DLD1 (cell line): ENCODE results near the gene TSHZ2.

Source experiments
- in situ Hi-C: cut with HindIII; loops from 2 replicates; pipeline ENCODE4 v1.10.0; 2017; ENCODE audit warnings: low sequenced_read_pairs

Gene TSHZ2

DNA sequence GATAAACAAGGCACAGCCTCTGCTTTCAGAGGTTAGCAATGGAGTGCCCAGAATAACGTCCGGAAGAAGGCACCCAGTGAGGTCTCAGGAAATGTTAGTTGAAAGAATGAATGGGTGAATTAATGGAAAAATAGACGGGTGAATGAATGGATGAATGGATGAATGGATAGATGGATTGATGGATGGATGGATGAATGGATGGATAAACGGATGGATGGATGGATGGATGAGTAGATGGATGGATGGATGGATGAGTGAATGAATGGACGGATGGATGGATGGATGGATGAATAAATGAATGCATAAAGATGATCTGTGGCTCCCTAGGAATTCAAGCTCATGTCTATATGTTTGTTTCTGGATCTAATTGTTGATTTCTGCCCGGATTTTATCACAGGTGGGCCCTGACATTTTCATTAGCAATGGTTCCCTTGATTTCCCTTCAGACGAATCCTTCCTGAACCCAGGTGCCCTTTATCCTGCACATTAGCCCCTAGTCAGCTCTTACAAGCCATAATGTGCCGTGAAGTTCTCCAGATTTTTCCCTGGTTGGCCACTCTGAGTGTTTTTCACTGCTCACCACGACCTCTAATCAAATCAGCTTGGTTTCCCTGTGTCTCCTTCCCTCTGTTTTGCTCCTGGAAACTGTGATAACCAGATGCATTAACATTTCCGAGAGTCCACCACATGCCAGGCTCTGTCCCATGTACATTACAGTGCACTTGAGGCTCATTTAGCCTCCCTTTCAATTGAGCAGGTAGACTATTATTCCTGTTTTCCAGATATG, 22.2 kb downstream of the TSHZ2 start:
- in situ Hi-C loops = no loop called here

GRCh38 chr20:52996130-52996529, 24.0 kb downstream of the TSHZ2 start:
- in situ Hi-C loops = no loop called here

- in situ Hi-C loops = no loop called here
Observed at GRCh38 chr20:52996658-52997057, 24.5 kb downstream of the TSHZ2 start.

DNA sequence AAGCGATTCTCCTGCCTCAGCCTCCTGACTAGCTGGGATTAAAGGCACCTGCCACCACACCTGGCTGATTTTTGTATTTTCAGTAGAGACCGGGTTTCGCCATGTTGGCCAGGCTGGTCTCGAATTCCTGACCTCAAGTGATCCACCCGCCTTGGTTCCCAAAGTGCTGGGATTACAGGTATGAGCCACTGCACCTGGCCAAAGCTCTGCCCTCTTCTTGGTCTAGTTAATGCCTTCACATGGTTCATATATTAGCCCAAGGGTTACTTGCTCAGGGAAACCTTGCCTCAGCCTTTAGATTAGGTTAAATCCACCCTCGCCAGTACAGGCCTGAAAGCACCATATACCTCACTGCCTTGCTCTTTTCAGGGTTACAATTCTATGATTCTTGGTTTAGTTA, 26.1 kb downstream of the TSHZ2 start:
- in situ Hi-C loops = no loop called here

GRCh38 chr20:52999040-52999439, 26.9 kb downstream of the TSHZ2 start:
- in situ Hi-C loops = no loop called here

DNA sequence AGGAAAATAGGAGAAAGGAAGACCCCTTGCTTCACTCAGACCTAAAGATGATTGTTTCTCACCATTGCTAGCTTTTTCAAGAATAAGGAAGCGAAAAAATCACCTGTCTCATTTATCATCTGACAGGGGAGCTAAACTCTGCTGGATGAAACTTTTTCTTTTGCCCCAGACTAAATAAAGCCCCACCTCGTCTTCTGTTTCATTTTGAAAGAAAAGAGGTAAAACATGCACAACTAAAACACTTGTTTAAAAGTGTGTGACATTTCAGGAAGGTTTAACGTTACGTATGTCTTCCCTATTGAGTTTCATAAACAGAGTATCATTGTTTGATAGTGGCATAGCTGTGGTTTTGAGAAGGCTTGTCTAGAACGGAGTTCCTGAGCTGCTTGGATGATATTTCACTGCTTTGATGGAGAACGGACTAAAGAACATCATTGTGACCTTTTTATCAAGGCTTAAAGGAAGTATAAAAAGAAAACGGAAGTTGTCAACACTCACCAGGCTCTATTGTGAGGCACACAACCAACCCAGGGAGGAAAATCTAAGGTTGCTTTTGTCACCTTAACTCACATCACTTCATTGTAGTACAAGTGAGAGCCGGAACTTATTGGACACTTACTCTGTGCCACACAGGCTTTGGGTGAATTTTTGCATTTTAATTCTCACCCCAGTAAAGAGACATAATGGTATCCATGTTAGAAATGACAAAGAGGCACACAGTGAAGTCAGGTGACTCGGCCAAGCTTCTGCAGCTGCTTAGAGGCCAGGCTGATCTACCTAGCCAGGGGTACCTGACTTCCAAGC, 29.5 kb downstream of the TSHZ2 start:
- in situ Hi-C loops = no loop called here

DNA sequence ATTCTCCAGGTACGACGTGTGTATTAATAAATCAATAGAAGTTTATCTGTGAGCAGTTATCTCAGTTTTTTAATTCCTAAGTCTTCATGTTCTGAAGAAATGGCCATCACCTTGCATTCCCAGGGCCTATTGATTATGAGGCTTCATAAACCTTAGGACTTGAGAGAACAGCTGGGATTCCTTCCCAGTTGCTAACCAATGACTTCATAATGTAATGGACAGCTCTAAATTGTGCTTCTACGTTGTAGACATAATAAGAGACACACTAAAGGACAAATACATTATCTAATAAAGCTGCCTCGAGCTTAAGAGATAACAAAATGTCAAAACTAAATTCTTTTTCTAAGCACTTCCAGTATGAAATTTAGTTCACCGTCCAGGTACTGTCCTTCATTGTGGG, 30.6 kb downstream of the TSHZ2 start:
- in situ Hi-C loops = no loop called here

GRCh38 chr20:53003420-53004154, 31.4 kb downstream of the TSHZ2 start:
- in situ Hi-C loops = no loop called here

- in situ Hi-C loops = no loop called here
Observed at GRCh38 chr20:53004267-53004813, 32.2 kb downstream of the TSHZ2 start.

GRCh38 chr20:53009979-53010735, 38.0 kb downstream of the TSHZ2 start:
- in situ Hi-C loops = no loop called here

DNA sequence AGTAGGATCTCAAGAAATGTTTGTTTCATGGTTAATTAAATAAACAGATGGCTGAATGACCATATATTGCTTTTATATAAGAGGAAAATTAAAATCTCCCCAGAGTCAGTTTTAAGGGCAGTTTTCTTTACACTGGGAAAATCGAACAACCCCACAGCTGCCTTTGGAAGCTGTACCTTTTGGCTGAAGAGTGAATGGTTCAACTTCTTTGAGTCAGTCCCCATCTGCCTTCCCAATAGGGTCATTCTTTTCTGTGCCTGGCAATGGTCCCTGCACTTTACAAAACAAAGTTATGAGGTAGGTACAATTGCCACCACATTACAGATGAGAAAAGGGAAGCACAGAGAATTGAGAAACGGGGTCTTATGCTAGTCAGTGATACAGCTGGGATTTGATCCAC, 39.5 kb downstream of the TSHZ2 start:
- in situ Hi-C loops = no loop called here

DNA sequence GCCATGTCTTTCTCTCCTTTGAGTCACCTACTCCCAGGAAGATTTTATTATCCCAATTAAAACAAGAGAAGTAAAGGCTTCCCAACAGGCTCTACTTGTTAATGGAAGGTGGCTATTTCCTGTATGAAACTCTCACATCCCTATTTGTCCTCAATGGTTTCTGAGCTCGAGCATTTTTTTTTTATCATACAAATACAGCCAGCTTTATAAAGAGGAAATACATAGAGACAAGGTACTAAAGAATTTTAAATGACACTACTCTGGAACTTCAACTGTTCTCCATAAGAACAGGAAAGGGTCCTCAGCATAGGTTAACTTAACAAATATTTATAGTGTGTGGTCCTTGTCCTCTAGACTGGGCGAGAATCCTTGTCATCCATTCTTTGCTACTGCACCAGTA, 41.0 kb downstream of the TSHZ2 start:
- in situ Hi-C loops = no loop called here

DNA sequence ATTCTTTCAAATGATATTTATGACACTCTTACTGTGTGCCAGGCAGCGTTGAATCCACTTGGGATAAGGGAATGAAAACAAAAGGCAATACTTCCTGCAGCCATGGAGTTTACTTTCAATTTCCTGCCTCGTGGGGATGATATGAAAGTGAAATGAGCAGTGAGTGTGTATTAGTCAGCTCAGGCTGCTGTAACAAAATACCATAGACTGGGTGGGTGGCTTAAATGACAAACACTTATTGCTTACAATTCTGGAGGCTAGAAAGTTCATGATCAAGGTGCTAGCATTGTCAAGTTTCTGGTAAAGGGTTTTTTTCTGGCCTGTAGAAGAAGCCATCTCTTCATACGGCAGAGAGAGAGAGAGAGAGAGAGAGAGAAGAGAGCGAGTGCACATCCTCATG, 41.7 kb downstream of the TSHZ2 start:
- in situ Hi-C loops = no loop called here

DNA sequence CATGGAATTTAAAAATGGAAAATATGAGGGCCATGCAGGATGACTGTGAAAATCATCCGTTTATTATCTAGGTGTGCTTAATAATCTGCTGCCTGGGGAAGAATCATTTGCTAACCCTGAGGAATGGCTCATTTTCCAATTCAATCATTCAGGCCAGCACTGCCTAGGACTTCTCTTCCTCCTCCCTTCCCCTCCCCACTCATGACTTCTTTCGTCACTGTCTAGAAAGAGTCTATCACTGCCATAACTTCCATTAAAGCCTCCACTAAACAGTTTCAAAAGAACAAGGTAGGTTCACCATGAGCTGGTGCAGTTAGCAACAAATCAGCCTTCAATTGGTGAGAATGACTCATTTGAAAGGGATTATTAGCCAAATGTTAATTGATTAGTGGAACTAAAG, 43.9 kb downstream of the TSHZ2 start:
- in situ Hi-C loops = no loop called here

- in situ Hi-C loops = no loop called here
Observed at GRCh38 chr20:53016534-53017042, 44.4 kb downstream of the TSHZ2 start.

GRCh38 chr20:53017206-53017605, 45.0 kb downstream of the TSHZ2 start:
- in situ Hi-C loops = no loop called here

GRCh38 chr20:53019464-53019863, 47.3 kb downstream of the TSHZ2 start:
- in situ Hi-C loops = no loop called here

DNA sequence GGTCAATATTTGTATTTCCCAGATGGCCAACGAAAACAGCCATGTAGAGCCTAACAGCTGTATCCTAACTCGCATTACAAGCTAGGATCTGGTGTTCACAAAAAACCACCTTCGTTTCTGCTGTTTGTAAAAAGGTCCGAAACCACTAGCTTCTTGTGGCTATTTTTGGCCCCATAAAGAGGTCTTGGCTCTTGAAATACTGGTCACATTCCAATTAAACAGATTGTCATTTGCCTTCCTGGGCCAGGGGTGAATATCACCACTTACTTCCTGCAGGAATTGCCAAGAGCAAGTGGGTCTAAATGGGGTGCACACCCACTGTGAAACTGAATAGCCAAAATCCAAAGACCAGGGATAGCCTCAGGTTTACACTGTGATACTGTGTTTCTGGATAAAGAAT, 48.2 kb downstream of the TSHZ2 start:
- in situ Hi-C loops = no loop called here

GRCh38 chr20:53020834-53021233, 48.7 kb downstream of the TSHZ2 start:
- in situ Hi-C loops = no loop called here

- in situ Hi-C loops = no loop called here
Observed at GRCh38 chr20:53021934-53022333, 49.8 kb downstream of the TSHZ2 start.
